ENCODE measurements around the gene STK40.
A peak's percentile ranks its signal among the peaks of the same experiment; 100 is the strongest.

STK40 gene

GRCh38 chr1:36385410-36386264, at the start of gene STK40:
TSS of gene STK40 (minus strand) at chr1:36385924. CDS start at chr1:36361332, 24,592 bp downstream.
- Mint-ChIP-seq H3K9me3 (no peaks in the 10 kb centered on the region), H3K4me3 (peak within 1 kb of the TSS; percentile 81 to 83), H3K4me1 (peaks cover 75% of the 10 kb centered on the region), H3K27ac (peak within 1 kb of the TSS; percentile 100), H3K27me3 (no peaks in the 10 kb centered on the region)
- peak; percentile 95 to 98 for DNase-seq
- peak; percentile 92 for ATAC-seq

- no peak for ATAC-seq
- no peaks in the 10 kb centered on the region for H3K27me3 Mint-ChIP-seq
These were observed 47.4 kb upstream of the STK40 start for GRCh38 chr1:36433102-36433501.

DNA sequence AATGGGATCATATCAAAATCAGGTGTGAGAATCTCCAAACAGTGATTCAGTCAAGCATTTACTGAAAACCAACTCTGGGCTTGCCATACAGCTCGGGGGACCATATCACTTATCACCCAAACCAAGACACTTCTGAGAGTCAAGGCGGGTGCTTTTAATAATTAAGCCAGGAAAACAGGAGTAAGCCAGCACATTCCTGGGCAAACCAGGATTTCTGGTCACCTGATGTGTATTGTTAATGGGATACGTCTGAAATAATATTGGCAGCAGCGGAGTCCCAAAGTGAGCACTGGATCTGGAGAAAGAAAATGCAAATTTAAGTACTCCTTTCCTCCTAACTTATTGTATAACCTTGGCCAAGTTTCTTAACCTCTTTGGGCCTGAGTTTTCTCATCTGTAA, 46.9 kb upstream of the STK40 start:
- no peak for ATAC-seq
- Mint-ChIP-seq H3K4me3 (no peak overlapping the region), H3K9me3 (no peaks in the 10 kb centered on the region), H3K27me3 (no peaks in the 10 kb centered on the region), H3K27ac (no peak overlapping the region), H3K4me1 (no peaks in the 10 kb centered on the region)
- no peak for DNase-seq

More at GRCh38 chr1:36433102-36433501, 47.4 kb upstream of the STK40 start:
- Mint-ChIP-seq H3K4me1 (no peaks in the 10 kb centered on the region), H3K4me3 (no peak overlapping the region), H3K27ac (no peak overlapping the region), H3K9me3 (no peaks in the 10 kb centered on the region)
- DNase-seq = no peak

- no peaks in the 10 kb centered on the region for H3K27me3 Mint-ChIP-seq
- peak overlapping the region in 1 of 2 donors; percentile 40 for H3K27ac Mint-ChIP-seq
- H3K4me3 Mint-ChIP-seq = no peak overlapping the region
- no peak for DNase-seq
- no peak for ATAC-seq
- peaks cover 8% of the 10 kb centered on the region for H3K4me1 Mint-ChIP-seq
- H3K9me3 Mint-ChIP-seq = no peaks in the 10 kb centered on the region
These were observed 40.1 kb upstream of the STK40 start for GRCh38 chr1:36425791-36426190.

DNA sequence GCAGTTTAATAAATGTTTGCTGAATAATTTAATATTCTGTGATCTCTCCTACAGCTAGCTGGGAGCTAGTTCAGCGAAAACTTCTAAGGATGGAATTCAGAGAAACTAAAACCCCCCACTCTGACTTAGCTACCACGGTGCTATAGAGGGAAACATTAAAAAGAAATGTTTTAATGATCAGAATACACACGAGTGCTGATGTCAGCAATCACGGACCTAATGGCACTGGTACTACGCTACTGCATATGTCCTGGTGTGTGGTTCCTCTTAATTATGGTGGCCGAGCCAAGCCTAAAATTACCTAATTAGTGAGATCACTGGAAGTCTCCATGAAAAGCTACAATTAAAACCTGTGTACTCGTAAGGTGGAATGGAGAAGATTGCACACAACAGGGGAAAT, 35.9 kb upstream of the STK40 start:
- Mint-ChIP-seq H3K9me3 (no peaks in the 10 kb centered on the region), H3K27ac (peak overlapping the region; percentile 43 to 96), H3K4me3 (no peak overlapping the region), H3K4me1 (peaks cover 19% of the 10 kb centered on the region), H3K27me3 (no peaks in the 10 kb centered on the region)
- DNase-seq (no peak), ATAC-seq (no peak)

GRCh38 chr1:36420836-36421317, 35.2 kb upstream of the STK40 start:
- peak; percentile 98 for ATAC-seq
- no peaks in the 10 kb centered on the region for H3K9me3 Mint-ChIP-seq
- peak overlapping the region; percentile 96 to 97 for H3K27ac Mint-ChIP-seq
- no peaks in the 10 kb centered on the region for H3K27me3 Mint-ChIP-seq
- H3K4me3 Mint-ChIP-seq = peak overlapping the region; percentile 46 to 64
- H3K4me1 Mint-ChIP-seq = peaks cover 19% of the 10 kb centered on the region
- DNase-seq = peak; percentile 87 to 89

DNA sequence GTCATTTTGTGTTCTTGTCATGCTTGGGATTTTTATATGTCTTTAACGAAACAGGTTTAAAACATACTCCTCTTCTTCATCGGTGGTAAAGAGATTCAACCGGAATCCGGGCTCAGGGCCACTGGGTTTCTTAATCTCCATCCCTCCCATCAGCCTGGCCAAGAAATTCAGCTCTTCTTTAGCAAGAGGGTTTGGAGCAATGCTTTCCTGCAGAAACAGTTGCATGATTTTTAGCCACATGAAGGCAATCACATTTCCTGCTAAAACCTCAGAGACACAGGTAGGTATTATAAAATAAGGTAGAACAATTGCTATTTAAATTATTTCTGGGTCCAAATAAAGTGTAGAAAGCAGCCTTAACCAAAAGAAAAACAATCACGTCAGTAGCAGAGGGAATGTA, 34.7 kb upstream of the STK40 start:
- Mint-ChIP-seq H3K27ac (peak overlapping the region in 1 of 2 donors; percentile 97), H3K4me3 (peak overlapping the region; percentile 46 to 64), H3K9me3 (no peaks in the 10 kb centered on the region), H3K4me1 (peaks cover 19% of the 10 kb centered on the region), H3K27me3 (no peaks in the 10 kb centered on the region)
- ATAC-seq = peak; percentile 33
- no peak for DNase-seq

DNA sequence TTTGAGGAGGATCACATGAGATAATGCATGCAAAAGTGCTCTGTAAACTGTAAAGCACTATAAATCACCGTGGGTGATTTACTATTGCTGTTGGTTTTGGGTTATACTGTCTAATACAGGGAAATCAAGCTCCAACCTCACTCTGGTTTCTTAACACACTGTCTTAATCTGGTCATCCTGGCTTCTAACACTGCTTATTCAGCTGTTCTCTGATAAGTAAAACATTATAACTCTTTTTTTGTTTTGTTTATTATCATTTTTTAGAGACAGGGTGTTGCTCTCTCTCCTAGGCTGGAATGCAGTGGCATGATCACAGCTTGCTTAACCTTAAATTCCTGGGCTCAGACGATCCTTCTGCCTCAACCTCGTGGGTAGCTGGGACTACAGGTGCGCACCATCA, 33.8 kb upstream of the STK40 start:
- DNase-seq (no peak), ATAC-seq (no peak)
- Mint-ChIP-seq H3K4me1 (peaks cover 19% of the 10 kb centered on the region), H3K4me3 (no peak overlapping the region), H3K27me3 (no peaks in the 10 kb centered on the region), H3K27ac (no peak overlapping the region), H3K9me3 (no peaks in the 10 kb centered on the region)

DNA sequence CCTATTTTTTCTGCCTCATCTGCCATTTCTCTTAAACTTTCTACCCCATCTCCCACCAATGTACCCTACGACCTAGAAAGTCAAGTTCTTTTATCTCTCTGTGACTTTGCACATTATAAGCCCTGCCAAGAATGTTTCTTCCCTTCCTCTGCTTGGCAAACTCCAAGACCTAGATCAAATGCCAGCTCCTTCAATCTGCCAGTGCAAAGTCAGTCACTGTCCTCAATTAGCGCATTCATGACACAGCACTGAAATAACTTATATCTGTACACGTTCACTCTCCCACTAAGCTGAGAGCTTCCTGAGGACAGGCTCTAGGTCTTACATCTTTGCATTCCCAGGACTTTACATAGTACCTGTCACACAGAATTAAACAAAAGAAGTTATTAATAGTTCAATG, 33.4 kb upstream of the STK40 start:
- Mint-ChIP-seq H3K4me1 (peaks cover 19% of the 10 kb centered on the region), H3K9me3 (no peaks in the 10 kb centered on the region), H3K27ac (no peak overlapping the region), H3K27me3 (no peaks in the 10 kb centered on the region), H3K4me3 (no peak overlapping the region)
- DNase-seq (no peak), ATAC-seq (no peak)

- Mint-ChIP-seq H3K9me3 (no peaks in the 10 kb centered on the region), H3K4me1 (peaks cover 20% of the 10 kb centered on the region), H3K27ac (no peak overlapping the region), H3K4me3 (no peak overlapping the region), H3K27me3 (no peaks in the 10 kb centered on the region)
- DNase-seq = no peak
- no peak for ATAC-seq
These were observed 32.2 kb upstream of the STK40 start for GRCh38 chr1:36417931-36418330.

DNA sequence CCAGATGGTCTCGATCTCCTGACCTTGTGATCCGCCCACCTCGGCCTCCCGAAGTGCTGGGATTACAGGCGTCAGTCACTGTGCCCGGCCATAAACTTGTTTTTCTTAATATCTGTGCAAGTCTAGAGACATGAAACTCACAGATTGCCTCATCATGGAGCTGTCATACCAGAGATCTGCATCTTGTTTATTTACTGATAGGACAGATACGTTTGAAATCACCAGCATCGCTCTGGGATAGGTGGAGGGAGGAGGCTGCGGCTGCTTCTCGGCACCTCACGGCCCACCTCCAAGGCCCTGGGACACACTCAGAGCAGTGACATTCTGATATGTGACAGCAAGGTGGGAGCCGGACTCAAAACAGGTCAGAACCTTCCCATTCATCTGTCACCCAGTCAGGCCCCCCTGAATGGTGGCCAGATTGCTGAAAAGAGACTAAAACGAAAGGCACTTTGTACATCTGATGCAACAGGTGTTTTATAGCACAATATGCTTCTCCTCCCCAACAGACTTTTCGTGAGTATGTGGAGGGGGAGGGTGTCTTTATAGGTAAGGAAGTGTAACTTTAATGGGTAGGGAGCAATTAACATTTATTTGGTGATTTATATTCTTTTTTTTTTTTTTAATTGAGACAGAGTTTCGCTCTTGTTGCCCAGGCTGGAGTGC, 30.1 kb upstream of the STK40 start:
- no peak overlapping the region for H3K4me3 Mint-ChIP-seq
- ATAC-seq (no peak), DNase-seq (no peak)
- no peaks in the 10 kb centered on the region for H3K27me3 Mint-ChIP-seq
- H3K27ac Mint-ChIP-seq = no peak overlapping the region
- no peaks in the 10 kb centered on the region for H3K9me3 Mint-ChIP-seq
- peaks cover 31% of the 10 kb centered on the region for H3K4me1 Mint-ChIP-seq

GRCh38 chr1:36414384-36414783, 28.7 kb upstream of the STK40 start:
- peaks cover 20% of the 10 kb centered on the region for H3K4me1 Mint-ChIP-seq
- ATAC-seq (no peak), DNase-seq (no peak)
- H3K9me3 Mint-ChIP-seq = no peaks in the 10 kb centered on the region
- no peaks in the 10 kb centered on the region for H3K27me3 Mint-ChIP-seq
- no peak overlapping the region for H3K27ac Mint-ChIP-seq
- no peak overlapping the region for H3K4me3 Mint-ChIP-seq

GRCh38 chr1:36411674-36412648, 26.2 kb upstream of the STK40 start:
- H3K4me3 Mint-ChIP-seq = peak overlapping the region; percentile 58 to 67
- no peaks in the 10 kb centered on the region for H3K9me3 Mint-ChIP-seq
- peak; percentile 54 to 77 for DNase-seq
- peak; percentile 99 for ATAC-seq
- H3K4me1 Mint-ChIP-seq = peaks cover 20% of the 10 kb centered on the region
- H3K27me3 Mint-ChIP-seq = no peaks in the 10 kb centered on the region
- peak overlapping the region in 1 of 2 donors; percentile 75 for H3K27ac Mint-ChIP-seq

- Mint-ChIP-seq H3K27ac (peak overlapping the region in 1 of 2 donors; percentile 43), H3K27me3 (no peaks in the 10 kb centered on the region), H3K9me3 (no peaks in the 10 kb centered on the region), H3K4me1 (peaks cover 20% of the 10 kb centered on the region), H3K4me3 (no peak overlapping the region)
- no peak for DNase-seq
- ATAC-seq = no peak
These were observed 22.8 kb upstream of the STK40 start for GRCh38 chr1:36408479-36408878.

DNA sequence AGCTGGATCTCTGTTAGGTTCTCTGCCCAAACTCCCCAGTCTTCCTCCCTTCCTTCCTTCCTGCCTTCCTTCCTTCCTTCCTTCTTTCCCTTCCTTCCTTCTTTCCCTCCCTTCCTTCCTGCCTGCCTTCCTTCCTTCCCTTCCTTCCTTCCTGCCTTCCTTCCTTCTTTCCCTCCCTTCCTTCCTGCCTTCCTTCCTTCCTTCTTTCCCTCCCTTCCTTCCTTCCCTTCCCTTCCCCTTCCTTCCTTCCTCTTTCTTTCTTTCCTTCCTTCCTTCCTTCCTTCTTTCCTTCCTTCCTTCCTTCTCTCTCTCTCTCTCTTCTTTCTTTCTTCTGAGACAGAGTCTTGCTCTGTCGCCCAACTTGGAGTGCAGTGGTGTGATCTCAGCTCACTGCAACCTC, 20.7 kb upstream of the STK40 start:
- DNase-seq = no peak
- H3K4me1 Mint-ChIP-seq = peaks cover 7% of the 10 kb centered on the region
- no peaks in the 10 kb centered on the region for H3K27me3 Mint-ChIP-seq
- no peak overlapping the region for H3K4me3 Mint-ChIP-seq
- H3K27ac Mint-ChIP-seq = no peak overlapping the region
- no peaks in the 10 kb centered on the region for H3K9me3 Mint-ChIP-seq
- no peak for ATAC-seq
